Hematopoietic multipotent progenitor cell treated with erythropoietin and hydrocortisone succinate and interleukin-3 and kit ligand, for 4 days (in vitro differentiated cells): ENCODE results near the gene ADAM19.

Source experiments
- DNase-seq: peaks from one replicate; pipeline ENCODE4 v3.0.0-alpha.2; 2015

Gene ADAM19

DNA sequence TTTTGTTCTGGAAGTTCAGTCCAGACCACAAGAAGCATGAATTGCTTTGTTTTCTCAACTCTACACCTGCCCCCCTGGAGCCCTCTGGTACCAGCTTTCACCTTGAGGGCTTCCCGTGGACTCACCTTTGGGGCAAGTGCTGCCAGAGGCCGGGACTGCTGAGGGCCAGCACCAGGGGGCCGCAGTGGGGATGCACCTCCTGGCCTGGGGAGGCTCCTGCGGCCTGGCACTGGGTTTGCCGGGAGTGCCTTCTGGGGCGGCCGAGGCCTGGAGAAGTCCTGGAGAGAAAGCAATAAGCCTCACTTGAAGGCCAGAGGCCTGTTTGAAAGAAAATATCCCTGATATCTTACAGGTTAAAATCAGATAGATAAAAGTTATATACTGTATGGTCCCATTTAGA lies 93.9 kb downstream of the ADAM19 start:
- DNase-seq, result no peak

DNA sequence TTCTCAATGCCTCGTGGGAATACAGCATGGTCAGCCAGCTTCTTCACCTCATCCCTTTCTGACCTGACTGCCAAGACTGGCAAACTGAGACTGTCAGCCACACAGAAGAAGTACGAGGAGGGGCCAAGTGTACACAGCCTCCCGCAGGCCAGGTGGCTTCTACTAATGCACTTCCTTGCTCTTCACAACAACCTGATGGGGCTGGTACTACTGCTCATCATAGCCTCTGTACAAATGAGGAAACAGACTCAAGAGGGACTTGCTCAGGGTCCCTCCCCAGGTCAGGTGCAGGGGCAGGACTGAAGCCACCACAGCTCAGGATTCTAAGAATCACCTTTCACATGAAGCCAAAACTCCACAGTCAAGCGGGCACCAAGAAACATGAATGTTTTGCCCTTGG lies 94.3 kb downstream of the ADAM19 start:
- DNase-seq, result no peak

GRCh38 chr5:157479612-157480510 lies 95.7 kb downstream of the ADAM19 start:
- no peak for DNase-seq

GRCh38 chr5:157479166-157479565 lies 96.4 kb downstream of the ADAM19 start:
- no peak for DNase-seq

DNA sequence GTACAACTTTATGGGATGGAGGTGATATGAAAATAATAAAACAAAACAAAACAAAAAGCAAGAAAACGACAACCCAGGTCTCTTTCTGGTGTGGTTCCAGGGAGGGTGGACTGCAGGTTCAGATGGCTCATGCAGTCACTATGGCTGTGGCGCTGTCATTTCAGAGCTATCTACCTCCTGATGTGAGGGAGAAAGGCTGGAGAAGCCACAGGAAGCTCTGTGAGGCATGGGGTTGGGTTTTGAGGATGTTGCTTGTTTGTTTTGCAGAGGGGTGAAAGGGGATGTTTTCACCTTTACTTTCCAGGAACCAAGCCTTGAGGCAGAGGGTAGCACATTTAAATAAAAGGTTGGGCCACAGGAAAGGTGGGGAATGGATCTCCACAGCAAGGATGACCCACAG lies 96.8 kb downstream of the ADAM19 start:
- no peak for DNase-seq

- DNase-seq, result no peak
Measured at GRCh38 chr5:157477814-157478494, 97.6 kb downstream of the ADAM19 start.

DNA sequence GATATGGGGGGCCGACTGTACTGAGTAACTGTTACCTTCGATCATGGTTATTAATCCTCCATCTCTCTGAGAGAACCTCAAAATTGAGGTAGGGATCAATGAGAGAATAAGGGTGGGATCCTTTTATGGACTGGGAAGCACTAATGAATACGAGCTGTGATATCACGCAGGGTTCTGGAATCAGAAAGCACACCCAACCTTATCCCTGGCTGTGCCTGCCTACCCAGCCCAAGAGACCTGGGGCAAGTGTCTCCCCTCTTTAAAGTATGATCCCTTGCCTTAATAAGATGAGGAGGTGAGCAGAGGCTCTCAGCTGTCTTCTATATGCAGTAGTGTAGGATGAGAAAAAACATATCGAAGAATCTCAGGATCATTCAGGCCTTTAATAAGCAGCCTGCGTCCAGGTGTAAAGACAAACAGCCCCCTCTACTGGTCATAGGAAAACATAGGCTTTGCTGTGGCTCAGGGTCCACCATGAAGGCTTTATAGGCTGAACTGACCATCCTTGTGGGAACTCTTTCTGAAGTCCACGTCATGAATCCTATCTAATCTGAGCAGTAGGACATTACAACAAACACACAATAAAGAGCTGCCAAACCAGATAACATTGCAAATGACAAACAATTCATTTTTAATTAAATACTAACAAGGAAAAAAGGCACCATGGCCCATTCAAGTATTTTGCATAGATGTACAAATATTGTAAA lies 98.7 kb downstream of the ADAM19 start:
- DNase-seq, result peak; percentile 88

GRCh38 chr5:157475432-157475831 lies 100.1 kb downstream of the ADAM19 start:
- DNase-seq, result no peak

DNA sequence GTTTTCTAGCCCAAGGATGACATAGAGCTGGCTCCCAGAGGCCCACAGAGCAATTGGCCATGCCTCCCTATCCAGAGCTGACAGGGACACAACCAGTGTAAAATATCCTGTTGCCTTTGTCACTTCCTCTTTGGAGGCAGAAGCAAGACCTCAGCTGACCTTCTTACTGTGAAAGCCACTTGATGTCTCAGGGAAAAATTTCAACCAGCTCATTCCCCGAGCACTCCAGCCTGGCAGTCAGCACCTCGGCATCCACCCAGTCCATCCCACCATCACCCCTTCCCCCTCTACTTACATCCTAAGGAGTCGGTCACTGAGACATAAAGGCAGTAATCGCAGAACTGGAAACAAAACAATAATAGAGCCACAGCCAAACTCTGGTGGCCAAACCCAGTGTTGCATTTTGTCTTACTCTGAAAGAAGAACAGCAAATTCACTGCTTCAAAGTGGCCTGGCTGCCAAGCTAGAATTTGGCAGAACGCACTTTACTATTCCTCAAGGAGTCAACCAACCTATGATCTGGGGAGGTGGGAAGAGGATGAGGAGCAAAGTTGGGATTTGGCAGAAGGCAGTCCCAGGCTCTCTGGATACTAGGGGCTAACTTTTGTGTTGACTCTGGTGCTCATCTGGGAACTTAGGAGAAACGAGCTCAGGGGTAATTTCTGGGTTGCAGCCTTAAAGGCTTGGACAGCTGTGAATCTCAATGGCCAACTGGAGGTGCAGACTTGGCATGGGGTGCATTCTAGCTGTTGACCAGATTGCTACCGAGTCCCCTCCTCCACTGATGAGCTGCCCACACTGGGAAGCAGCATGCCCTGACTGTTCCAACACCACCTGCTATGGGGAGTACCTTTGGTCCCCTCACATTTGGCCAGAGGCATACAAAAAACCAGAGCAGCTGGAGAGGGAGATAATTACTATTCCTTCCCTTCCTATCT lies 101.9 kb downstream of the ADAM19 start:
- peak; percentile 35 for DNase-seq

DNA sequence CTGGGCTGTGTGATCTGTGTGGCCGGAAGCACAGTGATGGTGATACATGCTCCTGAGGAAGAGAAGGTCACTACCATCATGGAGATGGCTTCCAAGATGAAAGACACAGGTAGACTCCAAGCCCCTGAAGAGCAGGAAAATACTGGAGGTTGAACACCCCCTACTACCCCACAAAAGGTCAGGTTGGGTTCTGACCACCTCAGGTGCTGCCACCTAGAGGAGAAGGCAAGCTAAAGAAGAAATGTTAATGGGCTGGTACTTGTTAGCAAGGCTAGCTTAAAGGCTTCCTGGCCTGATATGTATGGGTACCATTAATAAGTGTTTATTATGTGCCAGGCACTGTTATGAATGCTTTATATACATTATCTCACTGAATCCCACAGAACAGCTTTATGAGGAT lies 103.9 kb downstream of the ADAM19 start:
- DNase-seq, result peak; percentile 67

- DNase-seq, result no peak
Measured at GRCh38 chr5:157470631-157471030, 104.9 kb downstream of the ADAM19 start.

DNA sequence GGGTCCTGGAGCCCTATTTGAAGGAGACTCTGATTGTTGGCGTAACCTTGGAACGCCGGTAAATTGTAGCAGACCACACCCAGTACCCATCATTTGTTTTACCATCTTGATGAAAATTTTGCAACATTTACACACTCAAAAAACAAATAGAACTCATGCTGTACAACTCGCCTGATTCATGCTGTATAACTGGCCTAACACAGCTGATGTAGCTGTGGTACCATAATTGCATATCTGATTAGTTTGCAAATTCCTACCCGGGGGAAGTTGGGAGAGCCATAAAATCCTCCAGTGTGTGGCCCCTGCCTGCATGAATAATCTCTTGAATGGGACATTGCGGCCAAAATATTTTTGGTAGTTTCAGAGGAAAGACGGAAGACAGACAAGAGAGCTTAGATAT lies 105.9 kb downstream of the ADAM19 start:
- no peak for DNase-seq

DNA sequence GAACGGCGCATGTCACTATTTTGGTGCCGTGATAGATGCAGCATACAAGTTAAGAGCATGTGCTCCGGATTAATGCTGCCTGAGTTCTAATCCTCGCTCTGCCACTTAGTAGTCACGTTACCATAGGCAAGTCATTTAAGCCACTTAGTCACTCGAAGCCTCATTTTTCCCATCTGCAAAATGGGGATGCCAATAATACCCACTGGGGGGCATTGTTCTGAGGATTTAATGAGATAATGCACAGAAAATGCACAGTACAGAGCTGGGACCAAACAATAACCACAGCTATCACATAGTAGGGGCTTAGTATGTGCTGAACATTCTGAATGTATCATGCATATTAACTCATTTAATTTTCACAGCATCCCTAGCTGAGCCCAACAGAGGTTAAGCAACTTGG lies 106.5 kb downstream of the ADAM19 start:
- no peak for DNase-seq

- no peak for DNase-seq
Measured at GRCh38 chr5:157468293-157468965, 107.1 kb downstream of the ADAM19 start.

GRCh38 chr5:157464519-157465171 lies 110.9 kb downstream of the ADAM19 start:
- DNase-seq, result peak; percentile 82

DNA sequence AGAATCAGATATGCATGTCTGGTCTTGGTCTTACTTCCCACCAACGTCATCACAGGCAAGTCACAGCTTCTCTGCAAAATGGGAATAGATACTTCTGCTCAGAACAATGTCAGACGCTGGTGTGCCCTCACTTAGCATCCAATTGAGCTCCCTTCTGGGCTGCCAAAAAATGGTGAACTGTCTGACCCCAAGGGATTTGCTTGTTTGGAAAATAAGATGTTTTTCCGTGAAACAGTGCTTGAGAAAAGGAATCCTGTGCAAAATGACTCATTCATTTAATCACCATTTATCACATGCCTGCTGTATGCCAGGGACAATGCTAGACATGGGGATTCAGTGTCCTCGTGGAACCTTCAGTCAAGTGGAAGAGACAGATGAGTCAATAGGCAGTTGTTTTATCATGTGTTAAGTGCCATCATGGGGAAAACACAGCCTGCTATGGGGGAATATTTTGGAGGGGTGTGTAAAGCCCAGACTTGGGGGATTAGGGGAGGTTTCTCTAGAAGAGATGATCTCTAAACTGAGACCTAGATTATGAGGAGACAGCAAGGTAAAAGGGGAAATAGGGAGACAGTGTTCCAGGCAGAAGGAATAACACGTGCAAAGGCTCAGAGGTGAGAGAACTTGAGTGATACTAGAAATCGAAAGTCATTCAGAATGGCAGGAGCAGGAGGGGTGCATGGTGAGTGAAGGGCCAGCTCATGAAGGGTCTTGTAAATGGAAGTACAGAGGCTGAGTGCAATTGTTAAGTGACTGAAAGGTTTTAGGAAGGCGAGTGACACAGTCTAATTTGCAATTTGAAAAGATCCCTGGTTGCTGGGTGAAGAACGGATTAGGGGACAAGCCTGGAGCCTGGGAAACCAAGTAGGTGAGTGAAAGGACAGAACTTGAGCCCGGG lies 111.7 kb downstream of the ADAM19 start:
- no peak for DNase-seq

DNA sequence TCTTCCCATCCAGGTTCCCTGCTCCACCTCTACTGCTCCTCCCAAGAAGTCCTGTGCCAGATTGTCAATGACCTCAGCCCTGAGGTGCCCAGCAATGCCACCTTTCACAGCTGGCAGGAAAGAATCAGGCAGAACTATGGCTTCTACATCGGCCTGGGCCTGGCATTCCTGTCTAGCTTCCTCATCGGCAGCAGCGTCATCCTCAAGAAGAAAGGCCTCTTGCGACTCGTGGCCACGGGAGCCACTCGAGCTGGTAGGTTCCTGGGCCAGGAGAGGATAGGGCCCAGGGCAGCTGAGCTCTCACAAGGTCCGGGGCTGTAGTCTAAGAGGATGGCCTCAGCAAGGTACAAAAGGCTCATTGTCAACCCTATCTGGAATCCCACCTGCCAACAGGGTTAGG lies 112.5 kb downstream of the ADAM19 start:
- no peak for DNase-seq

- no peak for DNase-seq
Measured at GRCh38 chr5:157460921-157461792, 114.4 kb downstream of the ADAM19 start.
